Prostate gland (tissue), 2 donors: ENCODE data around the gene ARHGEF16. TPM values are rescaled to one million over a fixed set of nuclear protein-coding genes. Genes with fewer than 3 reads are reported as not detected.

ENCODE experiments used
- DNase-seq: peaks from one replicate; pipeline ENCODE4 v3.0.0-alpha.2; 2019; ENCODE audit warnings: low spot score
- H3K27ac ChIP-seq, 2 donors: fragments of 200-600 bp; sonication (generic); 2 replicates each; pipeline ENCODE4 v1.5.1; 2017 to 2019
- H3K27me3 ChIP-seq: fragments of 200-600 bp; sonication (generic); replicated peaks from 2 replicates; pipeline ENCODE4 v1.5.1; 2019; ENCODE audit not compliant: insufficient read depth
- H3K36me3 ChIP-seq, 2 donors: fragments of 200-600 bp; sonication (generic); 1 replicate in 1 of 2; 2 replicates in 1 of 2; pipeline versions ENCODE4 v1.5.1 to v1.8.1; 2017 to 2019
- H3K4me1 ChIP-seq: fragments of 200-600 bp; sonication (generic); replicated peaks from 2 replicates; pipeline ENCODE4 v1.5.1; 2019
- H3K4me3 ChIP-seq, 2 donors: fragments of 200-600 bp; sonication (generic); 2 replicates each; pipeline ENCODE4 v1.5.1; 2017 to 2019
- H3K9me3 ChIP-seq: fragments of 200-600 bp; sonication (generic); 2 replicates; pipeline ENCODE4 v1.5.1; 2017
- POLR2A ChIP-seq: fragments of 450-650 bp; IDR thresholded peaks from one replicate; pipeline ENCODE4 v1.6.1; 2016; ENCODE audit warnings: antibody characterized with exemption, mild to moderate bottlenecking
- POLR2AphosphoS5 ChIP-seq: sonication (generic); formaldehyde crosslinking; IDR thresholded peaks from one replicate; pipeline ENCODE4 v1.6.1; 2017; ENCODE audit warnings: antibody characterized with exemption
- WGBS: methylation state at CpG from one replicate; pipeline ENCODE4 v1.1.5; 2018; 5-methylcytosine and 5-hydroxymethylcytosine counted together
- intact Hi-C: fragments of 100-400 bp; cut with DNase I; formaldehyde crosslinking; loops from one replicate; pipeline ENCODE4 v1.14.2; 2022
- total RNA-seq, 2 donors: library from RNA; depleted of rRNA; stranded (reverse); fragments of >200 nt; gene quantifications; one replicate each; pipeline ENCODE4 v1.1.0, GENCODE V29; 2016
- TF ChIP-seq, protein P1 (sequence below), 4 experiments: fragments of 200-600 bp in 2 of 4; fragments of 450-650 bp in 2 of 4; sonication (generic) in 2 of 4; IDR thresholded peaks; 1 replicate in 3 of 4; 2 replicates in 1 of 4; pipeline ENCODE4 v1.5.1; 2016 to 2019; ENCODE audit warnings: antibody characterized with exemption in 4 of 4, mild to moderate bottlenecking in 2 of 4, moderate library complexity in 2 of 4

The ARHGEF16 gene
- total RNA-seq, 2 donors from 2014 or later = 25.2 to 25.4 TPM

DNA sequence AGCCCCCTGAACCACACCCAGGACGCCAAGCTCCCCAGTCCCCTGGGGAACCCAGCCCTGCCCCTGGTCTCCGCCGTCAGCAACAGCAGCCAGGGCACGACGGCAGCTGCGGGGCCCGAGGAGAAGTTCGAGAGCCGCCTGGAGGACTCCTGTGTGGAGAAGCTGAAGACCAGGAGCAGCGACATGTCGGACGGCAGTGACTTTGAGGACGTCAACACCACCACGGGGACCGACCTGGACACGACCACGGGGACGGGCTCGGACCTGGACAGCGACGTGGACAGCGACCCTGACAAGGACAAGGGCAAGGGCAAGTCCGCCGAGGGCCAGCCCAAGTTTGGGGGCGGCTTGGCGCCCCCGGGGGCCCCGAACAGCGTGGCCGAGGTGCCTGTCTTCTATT lies 42.7 kb upstream of the ARHGEF16 start:
- peaks cover 24% of the 10 kb centered on the region for H3K27me3 ChIP-seq

DNA sequence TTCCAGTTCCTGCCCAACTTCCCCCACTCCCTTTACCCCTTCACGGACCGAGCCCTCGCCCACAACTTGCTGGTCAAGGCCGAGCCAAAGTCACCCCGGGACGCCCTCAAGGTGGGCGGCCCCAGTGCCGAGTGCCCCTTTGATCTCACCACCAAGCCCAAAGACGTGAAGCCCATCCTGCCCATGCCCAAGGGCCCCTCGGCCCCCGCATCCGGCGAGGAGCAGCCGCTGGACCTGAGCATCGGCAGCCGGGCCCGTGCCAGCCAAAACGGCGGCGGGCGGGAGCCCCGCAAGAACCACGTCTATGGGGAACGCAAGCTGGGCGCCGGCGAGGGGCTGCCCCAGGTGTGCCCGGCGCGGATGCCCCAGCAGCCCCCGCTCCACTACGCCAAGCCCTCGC lies 42.1 kb upstream of the ARHGEF16 start:
- H3K36me3 ChIP-seq = no peaks in the 10 kb centered on the region
- no peaks in the 10 kb centered on the region for H3K9me3 ChIP-seq
- peaks cover 24% of the 10 kb centered on the region for H3K27me3 ChIP-seq
- H3K4me3 ChIP-seq = no peak overlapping the region
- no peaks in the 10 kb centered on the region for H3K4me1 ChIP-seq
- DNase-seq = no peak
- H3K27ac ChIP-seq = no peak overlapping the region
- TF ChIP-seq, protein P1, sequence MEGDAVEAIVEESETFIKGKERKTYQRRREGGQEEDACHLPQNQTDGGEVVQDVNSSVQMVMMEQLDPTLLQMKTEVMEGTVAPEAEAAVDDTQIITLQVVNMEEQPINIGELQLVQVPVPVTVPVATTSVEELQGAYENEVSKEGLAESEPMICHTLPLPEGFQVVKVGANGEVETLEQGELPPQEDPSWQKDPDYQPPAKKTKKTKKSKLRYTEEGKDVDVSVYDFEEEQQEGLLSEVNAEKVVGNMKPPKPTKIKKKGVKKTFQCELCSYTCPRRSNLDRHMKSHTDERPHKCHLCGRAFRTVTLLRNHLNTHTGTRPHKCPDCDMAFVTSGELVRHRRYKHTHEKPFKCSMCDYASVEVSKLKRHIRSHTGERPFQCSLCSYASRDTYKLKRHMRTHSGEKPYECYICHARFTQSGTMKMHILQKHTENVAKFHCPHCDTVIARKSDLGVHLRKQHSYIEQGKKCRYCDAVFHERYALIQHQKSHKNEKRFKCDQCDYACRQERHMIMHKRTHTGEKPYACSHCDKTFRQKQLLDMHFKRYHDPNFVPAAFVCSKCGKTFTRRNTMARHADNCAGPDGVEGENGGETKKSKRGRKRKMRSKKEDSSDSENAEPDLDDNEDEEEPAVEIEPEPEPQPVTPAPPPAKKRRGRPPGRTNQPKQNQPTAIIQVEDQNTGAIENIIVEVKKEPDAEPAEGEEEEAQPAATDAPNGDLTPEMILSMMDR (IDR thresholded peaks at IDR 0.05) = no peak
- TF ChIP-seq POLR2AphosphoS5 (no peak), POLR2A (no peak)
- intact Hi-C loops = loop anchor here (10.0 kb wide), 1 partner anchor 128 kb away; no protein-coding TSS in a partner anchor
- WGBS = 82% methylated on average over 23 of the region's 33 CpGs

More for the DNA sequence above, 42.7 kb upstream of the ARHGEF16 start:
- 81% methylated on average over 30 of the region's 30 CpGs for WGBS
- H3K27ac ChIP-seq = no peak overlapping the region
- DNase-seq = no peak
- TF ChIP-seq, protein P1 (IDR thresholded peaks at IDR 0.05) = no peak
- TF ChIP-seq POLR2A = no peak
- no peak for TF ChIP-seq POLR2AphosphoS5
- H3K4me1 ChIP-seq = no peaks in the 10 kb centered on the region
- H3K36me3 ChIP-seq = no peaks in the 10 kb centered on the region
- no peaks in the 10 kb centered on the region for H3K9me3 ChIP-seq
- intact Hi-C loops = loop anchor here (2.0 to 10.0 kb wide), 2 partner anchors 127 to 401 kb away; no protein-coding TSS in a partner anchor
- no peak overlapping the region for H3K4me3 ChIP-seq

DNA sequence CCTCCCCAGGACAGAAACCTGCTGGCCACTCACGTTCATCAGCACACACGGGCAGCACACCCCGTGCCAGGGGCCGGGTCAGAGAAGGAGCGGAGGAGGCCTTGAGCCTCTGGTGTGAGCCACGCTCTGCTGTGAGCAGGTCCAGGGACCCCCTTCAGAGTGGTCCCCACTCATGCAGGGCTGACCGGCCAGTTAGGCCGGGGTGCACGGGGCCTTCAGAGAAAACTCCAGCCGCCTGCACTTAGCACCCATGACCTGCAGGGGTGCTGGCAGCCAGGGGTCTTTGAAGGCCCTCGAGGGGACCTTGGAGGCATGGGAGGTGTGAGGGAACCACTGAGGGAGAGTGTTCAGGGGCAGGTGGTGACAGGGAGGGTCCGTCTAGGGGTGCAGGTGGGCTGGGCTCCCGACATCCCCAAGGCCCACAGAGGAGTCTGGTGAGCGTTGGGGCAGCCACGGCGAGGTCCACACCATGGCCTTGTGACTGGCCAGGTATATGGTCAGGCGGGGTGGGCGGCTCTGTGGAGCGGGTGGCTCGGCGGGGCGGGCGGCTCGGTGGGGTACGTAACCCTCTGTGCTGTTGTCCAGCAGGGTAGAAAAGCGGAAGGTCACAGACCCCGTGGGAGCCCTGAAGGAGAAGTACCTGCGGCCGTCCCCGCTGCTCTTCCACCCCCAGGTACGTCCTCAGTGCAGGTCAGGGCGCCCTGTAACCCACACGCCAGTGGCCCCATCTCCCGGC lies 40.3 kb upstream of the ARHGEF16 start:
- Histone ChIP-seq H3K36me3 (no peaks in the 10 kb centered on the region), H3K27ac (no peak overlapping the region), H3K4me1 (no peaks in the 10 kb centered on the region), H3K27me3 (peaks cover 20% of the 10 kb centered on the region), H3K4me3 (no peak overlapping the region), H3K9me3 (no peaks in the 10 kb centered on the region)
- intact Hi-C loops = loop anchor here (10.0 kb wide), 1 partner anchor 129 kb away; no protein-coding TSS in a partner anchor
- 92% methylated on average over 34 of the region's 34 CpGs for WGBS
- DNase-seq = no peak
- TF ChIP-seq POLR2AphosphoS5 (no peak), POLR2A (no peak)
- TF ChIP-seq, protein P1 (IDR thresholded peaks at IDR 0.05) = no peak

DNA sequence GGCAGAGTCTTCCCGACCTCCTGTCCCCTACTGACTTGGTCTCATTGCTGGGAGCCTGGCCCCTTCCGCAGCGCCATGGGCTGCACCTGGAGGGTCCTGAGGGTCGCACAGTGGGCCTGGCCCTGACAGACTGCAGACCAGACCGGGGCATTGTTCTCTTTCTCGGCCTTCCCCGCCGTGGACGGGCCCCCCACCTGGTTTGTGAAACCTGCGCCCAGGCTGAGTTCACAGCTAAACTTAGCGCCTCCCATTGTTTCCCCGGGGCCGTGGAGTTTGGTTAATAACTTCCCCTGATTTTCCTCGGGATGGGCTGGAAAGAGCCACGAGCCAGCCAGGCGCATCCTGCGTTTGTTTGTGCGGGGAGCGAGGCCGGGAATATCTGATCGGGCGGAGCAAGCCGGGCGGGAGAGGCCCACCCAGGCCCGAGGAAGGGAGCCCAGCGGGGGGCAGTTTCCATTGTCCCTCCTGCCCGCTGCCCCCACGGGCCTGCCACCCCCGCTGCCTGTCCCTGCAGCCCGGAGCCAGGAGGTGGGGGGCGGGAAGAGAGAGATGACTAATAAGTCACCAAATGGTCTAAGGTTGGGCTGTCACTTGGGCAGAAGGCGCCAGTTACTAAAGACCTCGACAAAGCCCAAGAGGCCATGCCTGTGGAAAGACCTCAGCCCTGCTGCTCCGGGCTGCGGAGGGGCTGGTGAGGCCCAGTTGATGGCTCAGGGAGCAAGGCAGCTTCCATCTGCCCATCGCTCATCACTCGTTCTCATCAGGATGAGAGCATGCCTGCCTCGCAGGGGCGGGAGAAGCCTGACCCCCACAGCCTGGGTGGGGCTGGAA lies 39.0 kb upstream of the ARHGEF16 start:
- WGBS = 53% methylated on average over 36 of the region's 39 CpGs
- DNase-seq = no peak
- Histone ChIP-seq H3K4me3 (no peak overlapping the region), H3K9me3 (no peaks in the 10 kb centered on the region), H3K27me3 (peaks cover 20% of the 10 kb centered on the region), H3K4me1 (no peaks in the 10 kb centered on the region), H3K36me3 (no peaks in the 10 kb centered on the region), H3K27ac (no peak overlapping the region)
- intact Hi-C loops = loop anchor here (10.0 kb wide), 1 partner anchor 131 kb away; no protein-coding TSS in a partner anchor
- TF ChIP-seq, protein P1 (IDR thresholded peaks at IDR 0.05) = no peak
- TF ChIP-seq POLR2AphosphoS5 = no peak
- no peak for TF ChIP-seq POLR2A
